SK-N-MC (cell line): ENCODE data around the gene CDK8.

ENCODE experiments used
- EZH2 ChIP-seq: fragments of 200-600 bp; sonication (generic); IDR thresholded peaks from one replicate; pipeline ENCODE4 v1.6.1; 2017; ENCODE audit warnings: antibody characterized with exemption
- POLR2AphosphoS5 ChIP-seq: IDR thresholded peaks from 2 replicates; pipeline ENCODE4 v1.6.1; 2012; ENCODE audit warnings: mild to moderate bottlenecking, low read depth, low read length, borderline replicate concordance

DNA sequence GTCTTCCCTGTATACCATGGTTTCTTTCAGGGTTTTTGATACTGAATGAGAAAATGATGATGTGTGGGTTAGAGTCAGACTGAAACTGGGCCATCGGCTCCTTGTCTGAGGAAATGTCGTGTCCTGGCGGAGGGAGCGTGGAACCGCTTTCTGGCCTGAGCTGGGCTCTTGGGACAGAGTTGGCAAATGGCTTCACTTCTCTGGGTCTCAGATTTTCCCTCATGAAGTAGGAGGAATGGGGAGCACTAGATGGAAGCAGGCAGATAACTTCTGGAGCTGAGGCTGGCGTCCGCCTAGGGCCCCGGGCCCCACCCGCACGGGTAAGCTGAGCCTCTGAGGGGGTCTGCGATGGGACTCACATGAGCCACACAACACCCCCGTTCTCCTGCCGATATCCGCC is 170.3 kb downstream of the CDK8 start:
- no peak for TF ChIP-seq POLR2AphosphoS5
- no peak for TF ChIP-seq EZH2
